HG03565 (cell line): Measurements from ENCODE around the gene IRF9.

ENCODE experiments used
- ATAC-seq: cut with Tn5 transposase; IDR thresholded peaks from one replicate; pipeline ENCODE4 v1.9.1; 2021; ENCODE audit warnings: mild to moderate bottlenecking, moderate library complexity; ENCODE audit not compliant: unreplicated experiment

The IRF9 gene

DNA sequence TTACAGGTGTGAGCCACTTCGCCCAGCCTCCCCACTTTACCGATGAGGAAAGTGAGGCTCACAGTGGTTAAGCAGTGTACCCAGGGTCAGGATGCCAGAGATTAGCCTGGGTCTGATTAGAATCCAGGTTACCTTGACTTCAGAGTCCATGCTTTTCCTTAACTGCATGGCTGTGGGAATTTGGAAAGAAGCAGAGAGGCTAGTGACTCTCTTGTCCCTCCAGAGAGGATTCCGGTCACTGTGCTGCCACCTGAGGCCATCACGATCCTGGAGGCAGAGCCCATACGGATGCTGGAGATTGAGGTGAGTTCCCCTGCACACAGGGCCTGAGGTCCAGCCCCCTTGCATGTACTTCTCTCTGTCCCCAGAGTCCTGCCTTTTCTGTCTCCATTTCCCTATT is 15.5 kb downstream of the IRF9 start:
- no peak for ATAC-seq

DNA sequence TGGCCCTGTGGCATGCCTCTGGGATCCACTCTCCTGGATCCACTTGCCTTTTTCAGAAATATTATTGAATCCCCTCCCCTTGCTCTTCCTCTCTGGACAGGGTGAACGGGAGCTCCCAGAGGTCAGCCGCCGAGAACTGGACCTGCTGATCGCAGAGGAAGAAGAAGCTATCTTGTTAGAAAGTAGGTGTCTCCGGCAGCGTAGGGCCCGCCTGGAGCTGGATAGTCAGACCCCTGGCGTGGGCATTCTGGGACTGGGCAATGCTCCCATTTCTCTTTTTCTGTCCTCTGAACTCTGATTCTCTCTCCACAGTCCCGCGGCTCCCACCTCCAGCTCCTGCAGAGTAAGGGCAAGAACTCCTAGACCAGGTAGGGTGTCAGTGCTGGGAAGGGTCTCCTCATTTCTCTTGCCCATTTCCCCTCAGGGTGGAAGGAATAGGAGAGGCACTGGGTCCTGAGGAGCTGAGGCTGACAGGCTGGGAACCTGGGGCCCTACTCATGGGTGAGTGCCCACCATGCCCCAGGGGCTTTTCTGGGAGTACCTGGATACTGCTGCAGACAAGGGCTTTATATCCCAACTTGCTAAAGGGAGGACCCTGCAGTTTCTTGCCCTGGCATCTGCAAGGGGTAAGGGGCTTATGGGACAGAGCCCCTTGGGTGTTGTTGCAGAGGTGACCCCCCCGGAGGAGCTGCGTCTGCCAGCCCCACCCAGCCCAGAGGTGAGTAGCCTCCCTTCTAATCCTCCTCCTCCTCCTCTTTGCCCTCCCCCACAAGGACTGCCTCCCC is 16.2 kb downstream of the IRF9 start:
- no peak for ATAC-seq

DNA sequence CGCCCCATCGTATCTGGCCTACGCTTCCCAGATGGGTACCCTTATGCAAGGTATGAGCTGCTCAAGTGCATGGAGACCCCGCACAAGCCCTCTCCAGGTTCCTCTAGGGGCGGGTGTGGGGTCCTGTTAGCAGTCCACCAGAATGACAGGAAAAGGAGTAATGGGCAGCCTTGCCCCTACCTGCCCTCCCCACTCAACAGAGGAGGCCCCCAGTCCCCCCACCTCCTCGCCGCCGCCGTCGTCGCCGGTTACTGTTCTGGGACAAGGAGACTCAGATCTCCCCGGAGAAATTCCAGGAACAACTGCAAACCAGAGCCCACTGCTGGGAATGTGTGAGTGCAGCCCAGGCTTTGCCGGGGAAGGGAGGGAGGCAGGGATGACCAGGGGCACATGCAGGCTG is 16.8 kb downstream of the IRF9 start:
- ATAC-seq = no peak

DNA sequence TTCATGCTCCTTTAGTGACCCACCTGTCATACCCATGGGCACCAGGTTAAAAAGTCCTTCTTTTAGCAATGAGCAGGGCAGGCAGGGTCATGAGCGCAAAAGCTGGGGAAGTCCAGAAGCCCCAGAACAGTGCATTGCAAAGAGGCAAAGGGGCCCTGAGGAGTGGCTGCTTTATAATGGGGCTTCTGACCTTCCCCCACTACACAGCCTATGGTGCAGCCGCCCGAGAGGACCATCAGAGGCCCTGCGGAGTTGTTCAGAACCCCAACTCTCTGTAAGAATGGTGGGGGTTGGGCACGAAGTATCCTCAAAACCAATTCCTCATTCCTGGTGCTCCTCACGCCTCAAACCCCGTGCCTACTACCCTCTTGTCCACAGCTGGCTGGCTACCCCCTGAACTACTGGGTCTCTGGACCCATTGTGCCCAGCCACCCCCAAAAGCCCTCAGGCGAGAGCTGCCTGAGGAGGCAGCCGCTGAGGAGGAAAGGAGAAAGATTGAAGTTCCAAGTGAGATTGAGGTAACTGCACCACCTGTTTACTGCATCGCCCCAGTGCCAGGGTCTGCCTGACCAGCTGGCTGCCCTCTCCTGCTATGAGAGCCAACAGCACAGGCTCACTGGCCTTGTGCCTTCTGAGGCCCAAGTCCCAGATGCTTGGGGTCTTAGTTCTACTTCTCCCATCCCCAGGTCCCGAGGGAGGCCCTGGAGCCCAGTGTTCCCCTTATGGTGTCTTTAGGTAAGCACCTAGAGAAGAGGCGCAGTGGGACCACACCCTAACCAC is 17.5 kb downstream of the IRF9 start:
- ATAC-seq = no peak

DNA sequence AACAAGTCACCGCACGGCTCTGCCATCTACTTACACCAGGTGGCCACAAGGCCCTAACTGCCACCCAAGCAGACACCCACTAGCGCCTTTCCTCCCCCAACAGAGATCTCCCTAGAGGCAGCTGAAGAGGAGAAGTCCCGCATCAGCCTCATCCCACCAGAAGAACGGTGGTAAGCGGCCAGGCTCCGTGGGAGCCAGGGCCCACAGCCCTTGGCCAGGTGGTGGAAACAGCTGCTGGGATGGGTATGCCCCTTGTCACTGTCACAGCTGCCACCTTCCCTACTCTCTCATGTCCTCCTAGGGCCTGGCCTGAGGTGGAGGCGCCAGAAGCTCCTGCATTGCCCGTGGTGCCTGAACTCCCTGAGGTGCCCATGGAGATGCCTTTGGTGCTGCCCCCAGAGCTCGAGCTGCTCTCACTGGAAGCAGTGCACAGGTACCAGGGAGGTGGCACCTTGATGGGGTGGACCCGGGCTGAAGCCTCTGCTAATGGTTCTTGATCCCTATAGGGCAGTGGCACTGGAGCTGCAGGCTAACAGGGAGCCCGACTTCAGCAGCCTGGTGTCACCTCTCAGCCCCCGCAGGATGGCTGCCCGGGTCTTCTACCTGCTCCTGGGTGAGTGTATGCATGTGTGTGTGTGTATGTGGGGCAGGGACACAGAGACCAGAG is 18.4 kb downstream of the IRF9 start:
- no peak for ATAC-seq

DNA sequence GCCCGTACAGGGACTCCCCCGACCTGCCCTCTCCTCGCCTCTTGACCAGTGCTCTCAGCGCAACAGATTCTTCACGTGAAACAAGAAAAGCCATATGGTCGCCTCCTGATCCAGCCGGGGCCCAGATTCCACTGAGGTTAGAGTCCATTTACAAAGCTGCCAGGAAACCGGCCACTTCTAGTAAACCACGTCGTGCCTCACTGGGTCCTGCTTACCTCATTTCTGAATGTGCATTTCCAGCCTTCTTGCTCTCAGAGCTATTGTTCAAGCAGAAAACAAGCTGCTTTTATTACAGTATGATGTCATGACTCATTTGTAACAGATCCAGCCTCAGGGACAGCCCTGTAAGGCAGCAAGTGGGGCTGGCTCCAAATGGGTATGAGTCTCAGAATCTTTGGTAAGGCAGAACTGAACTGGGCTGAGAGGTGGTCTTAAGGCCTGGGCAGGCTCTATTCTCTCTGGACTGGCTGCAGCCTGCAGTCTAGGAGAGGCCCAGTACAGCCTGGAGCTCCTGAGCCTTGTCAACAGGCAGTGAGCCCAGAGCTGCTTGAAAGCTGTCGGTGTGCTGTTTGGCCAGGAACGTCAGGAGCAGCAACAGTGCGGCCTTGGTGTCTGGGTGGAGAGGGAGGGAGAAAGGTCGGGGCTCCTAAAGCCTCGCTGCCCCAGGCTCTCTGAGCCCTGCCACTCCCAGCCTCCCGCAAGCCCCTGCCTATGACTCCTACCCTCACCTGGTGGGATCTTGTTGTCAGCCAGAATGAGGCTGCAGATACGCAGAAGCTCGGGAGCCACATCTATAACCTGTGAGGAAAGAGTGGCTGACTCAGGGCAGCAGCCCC is 19.1 kb downstream of the IRF9 start:
- ATAC-seq = no peak

DNA sequence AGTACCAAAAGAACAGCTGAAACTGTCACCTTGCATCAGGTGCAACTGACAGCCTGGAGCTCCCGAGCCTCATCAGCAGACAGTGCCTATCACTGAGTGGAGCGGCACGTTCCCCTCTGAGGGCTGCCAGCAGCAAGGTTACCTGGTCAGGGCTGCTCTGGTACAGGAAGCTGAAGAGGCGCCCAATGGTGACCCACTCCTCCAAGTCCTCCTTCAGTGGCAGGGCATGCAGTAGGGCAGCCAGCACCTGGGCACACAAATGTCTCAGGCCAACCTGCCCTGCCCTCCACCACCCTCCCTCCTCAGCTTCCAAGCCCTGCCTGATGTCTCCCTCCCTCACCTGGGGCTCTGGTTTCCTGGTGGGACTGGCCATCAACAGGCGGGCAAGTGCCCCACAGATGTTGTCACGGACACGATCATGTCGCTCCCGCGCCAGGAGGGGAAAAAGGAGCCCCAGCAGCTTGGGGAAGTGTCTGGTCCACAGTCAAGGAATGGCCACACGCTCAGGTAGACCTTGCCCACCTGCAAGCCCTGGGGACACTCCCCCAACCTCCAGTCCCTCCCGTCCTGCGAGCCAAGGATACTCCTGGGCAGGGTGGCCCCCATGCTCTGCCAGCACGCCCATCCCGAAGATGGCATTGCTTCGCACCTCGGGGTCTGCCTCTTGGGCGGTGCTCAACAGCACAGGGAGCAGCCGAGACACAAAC is 20.5 kb downstream of the IRF9 start:
- no peak for ATAC-seq

DNA sequence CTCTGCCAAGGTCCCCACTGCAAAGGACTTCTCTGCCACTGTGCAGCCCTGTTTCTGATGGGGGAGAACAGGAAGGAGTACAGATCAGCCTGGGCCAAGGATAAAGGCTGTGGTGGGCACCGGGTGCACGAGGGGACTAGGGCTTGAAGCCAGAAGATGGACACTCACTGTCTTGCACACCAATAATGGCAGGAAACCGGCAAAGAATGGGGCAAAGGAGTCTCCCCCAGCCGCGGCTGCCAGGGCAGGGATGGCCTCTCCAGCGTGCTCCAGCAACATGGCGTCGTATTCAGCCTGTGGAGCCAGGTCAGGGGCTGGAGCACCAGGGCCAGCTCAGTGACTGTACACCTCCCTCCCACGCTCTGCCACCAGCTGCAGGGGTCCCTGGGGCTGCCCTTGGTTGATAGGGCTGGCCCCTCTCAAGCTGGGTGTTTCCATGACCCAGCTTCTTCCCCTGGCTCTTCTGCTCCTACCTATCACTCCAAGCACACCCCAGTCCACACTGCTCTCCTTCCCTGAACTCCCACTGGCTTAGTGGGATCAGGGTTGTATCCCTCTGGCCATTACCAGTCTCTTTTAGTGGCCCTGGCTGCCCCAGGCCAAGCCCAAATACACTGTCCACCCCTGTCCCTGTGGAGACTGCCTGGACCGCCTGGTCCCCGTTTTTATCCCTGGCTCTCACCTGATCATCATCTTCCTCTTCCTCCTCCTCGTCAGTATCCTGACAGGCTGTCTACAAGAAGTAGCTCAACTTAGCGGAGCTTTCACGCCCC is 21.2 kb downstream of the IRF9 start:
- no peak for ATAC-seq

DNA sequence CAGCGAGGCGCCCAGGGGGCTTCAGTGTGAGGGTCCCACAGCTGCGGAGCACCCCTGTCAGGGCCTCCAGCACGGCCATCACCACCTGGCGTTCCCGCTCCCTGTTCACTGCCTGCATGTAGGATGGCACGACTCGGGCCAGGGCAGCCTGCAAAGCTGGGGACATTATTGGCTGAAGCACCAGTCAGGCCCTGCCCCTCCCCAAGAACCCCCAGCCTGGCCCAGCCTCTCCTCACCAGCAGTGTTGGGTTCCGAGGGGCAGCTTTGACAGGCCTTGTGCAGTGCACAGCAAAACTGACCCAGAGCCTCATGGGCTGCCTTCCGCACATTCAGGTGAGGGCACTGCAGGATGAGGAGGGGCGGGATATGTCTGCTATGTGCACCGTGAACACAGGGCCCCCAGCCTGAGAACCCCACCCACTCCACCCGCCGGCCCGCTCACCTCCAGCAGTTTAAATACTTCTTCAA is 22.0 kb downstream of the IRF9 start:
- no peak for ATAC-seq

DNA sequence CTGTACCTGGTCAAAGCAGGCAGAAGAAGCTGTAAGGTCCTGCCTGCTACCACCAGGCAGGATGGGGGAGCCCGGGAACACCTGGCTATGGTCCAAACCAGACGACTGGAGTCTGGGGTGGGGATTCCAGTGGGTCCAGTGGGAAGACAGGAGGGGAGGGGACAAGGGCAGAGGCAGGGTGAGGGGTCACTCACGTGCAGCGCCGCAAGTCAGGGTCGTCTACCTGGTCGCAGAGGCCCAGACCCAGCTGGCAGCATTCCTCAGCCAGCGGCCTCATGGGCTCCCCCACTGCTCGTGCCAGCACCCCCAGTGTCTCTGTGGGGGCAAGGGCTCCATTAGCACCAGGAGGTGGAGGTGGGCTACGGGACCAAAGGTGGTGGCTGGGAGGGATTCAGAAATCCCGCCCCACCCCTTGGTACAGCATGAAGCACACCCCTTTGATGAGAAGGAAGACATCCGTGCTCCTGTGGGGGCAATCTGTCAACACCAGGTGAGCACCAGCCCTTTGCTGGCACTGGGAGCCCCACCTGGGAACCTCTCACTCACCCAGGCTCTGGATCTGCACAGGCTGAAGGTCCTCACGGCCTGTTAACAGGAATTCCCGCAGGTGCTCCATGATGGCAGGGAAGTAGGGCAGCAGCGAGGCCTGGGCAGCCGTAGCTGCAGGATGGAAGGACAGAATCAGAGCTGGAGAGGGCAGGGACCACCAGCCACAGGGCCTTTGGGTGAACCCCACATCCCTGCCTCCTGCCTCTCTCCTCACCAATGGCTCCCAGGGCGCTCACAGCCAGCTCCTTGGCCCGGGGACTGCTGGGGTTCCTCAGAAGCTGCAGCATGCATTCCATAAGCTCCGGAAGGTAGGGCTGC is 23.3 kb downstream of the IRF9 start:
- ATAC-seq = no peak

DNA sequence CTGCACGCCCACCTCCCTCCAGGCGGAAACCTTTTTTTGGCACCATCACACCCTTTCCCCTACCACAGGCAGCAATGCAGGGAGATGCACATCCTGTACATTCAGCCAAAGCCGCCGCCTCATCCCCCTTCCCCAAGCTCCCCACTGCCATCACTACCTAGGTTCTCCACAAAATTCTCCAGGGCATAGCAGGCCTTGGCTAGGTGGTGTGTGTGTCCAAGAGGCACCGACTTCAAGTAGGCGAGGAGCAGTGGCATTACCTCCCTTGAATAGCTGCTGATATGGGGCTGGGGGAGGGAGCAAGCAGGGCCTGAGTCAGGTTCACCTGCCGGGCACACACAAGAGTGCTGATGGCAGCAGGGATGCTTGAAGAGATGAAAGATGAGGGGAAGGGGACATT is 24.0 kb downstream of the IRF9 start:
- no peak for ATAC-seq

DNA sequence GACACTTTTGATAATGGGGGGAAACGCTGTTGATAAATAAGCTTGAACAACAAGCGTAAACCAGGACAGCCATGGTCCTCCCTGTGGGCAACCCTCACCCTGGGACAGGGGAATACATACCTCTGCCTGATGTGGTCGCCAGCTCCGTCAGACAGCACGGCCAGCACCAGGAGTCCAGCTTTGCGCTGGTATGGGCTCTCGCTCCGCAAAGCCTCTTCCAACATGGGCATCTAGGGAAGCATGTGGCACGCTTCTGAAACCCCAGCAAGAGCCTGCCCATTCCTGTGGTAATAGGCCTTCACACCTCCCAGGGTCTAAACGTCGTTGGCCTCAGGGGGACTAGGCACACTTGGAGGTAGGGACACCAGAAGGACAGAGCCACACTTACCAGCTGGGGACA is 24.7 kb downstream of the IRF9 start:
- no peak for ATAC-seq

DNA sequence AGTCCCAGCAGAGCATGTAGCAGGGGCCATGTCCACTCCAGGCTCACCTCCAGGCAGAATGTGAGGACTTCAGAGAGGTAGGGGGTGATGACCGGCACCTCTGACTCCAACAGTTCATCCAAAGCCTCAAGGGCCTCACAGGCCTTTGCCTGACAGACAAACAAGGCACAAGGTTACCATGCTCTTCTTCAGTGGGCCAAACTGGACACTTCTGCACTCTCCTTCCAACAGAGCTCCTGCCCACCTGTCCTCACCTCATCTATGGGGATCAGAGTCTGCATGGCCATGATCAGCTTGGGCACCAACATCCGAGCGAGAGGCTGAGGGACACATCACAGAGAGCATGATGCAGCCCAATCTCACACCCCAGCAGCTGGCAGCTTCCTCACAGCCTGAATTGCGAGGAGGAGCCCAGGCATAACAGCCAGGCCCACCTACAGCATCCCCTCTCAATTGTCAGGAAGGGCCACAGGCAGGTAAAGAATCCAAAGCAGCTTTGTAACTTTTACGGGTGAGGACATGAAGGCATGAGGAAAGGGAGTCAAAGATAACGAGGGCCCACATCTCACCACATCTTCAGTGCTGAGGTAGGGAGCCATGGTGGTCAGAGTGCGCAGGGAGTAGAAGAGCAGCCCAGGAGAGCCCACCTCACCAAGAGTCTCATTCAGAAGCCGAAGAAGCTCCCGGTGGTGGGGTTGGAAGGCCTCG is 25.9 kb downstream of the IRF9 start:
- no peak for ATAC-seq

DNA sequence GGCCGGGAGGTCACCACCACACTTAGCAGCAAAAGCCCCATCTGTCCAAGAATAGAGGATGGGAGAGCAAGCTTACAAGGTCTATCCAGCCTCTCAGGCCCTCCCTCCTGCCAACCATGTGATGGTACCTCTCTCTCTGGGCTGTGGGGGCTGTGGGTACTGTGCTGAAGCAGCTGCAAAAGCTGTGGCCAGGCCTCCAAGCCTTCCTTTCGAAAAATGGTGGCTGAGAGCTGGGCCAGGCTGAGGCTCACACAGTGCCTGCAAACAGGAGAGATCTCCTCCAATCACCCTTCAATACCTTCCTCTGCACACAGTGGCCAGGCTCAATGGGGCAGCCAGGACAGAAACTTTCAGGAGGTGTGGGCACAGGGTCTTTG is 26.5 kb downstream of the IRF9 start:
- no peak for ATAC-seq

DNA sequence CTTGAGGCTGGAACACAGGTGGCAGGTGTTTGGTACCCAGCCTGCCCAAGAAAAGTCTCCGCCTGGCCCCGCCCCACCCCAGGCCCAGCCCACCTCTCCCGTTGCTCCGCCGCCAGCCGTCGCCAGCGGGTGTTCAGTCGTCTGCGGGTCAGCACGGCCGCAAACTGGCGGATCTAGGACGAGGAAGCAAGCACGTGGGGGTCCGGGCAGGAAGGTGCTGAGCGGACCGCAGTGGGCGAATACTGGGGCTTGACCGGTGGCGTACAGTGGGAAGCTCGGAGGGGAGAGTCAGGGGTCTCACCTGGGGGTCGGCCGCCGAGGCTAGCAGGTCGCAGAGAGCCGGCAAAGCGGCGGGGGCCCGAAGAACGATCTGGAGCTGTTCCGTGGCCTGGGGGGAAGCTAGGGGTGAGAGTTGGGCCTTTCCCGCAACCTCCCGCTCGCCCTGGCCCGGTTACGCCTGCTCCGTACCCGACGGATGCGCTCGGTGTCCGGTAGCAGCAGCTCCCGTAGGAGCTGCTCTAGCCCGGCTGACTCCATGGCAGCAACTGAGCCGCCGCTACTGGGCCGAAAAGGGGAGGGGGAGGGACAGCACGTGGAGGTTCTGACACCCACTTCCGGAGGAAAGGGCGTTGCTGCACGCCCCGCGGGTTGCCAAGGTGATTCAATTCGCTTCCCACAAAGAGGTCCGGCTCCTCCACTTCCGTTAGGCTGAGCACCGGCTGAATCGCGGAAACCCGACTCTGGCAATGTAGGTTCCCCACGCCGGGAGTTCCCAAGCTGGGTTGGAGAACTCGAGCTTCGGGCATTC is 27.4 kb downstream of the IRF9 start, which contains the start of gene IPO4:
TSS of gene IPO4 (minus strand) at position 566 of the 808 bp plus-strand sequence. CDS start at position 537, 29 bp downstream.
- peak; percentile 88 for ATAC-seq

DNA sequence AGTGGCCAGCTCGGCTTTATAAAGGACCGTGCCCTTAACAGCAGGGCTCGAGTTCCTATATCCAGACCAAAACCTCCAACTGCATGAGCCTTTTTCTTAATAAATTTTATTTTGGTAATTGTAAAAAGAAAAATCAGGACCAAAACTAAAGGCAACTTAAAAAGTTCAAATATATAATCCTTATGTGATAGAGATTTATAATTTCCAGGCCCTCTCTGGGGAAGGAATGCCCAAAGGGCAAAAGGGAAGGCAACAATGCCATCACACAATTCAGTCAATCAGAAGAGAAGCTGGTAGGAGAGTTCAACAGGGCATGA is 28.0 kb downstream of the IRF9 start:
- no peak for ATAC-seq

DNA sequence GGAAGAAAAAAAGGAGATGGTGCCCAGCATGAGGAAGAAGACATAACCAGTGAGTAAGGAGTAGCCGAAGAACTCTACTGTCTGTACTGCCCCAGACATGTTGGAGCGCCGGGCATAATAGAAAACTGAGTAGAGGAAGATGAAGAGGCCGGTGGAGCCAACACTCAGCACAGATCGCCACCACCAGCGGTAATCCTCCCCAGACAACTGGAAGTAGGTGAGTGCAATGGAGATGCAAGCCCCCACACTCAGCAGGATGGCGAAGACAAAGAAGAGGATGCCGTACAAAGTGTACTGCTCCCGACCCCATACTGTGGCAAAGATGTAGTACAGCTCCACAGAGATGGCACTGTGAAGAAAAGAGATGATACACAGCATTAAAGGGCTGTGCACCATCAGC is 28.4 kb downstream of the IRF9 start:
- no peak for ATAC-seq
